GM12878 (cell line): ENCODE measurements around the gene F13B. TPM values are rescaled to one million over a fixed set of nuclear protein-coding genes. Genes with fewer than 3 reads are reported as not detected.
"Not testable (repeated sequence)": the region's sequence is repeated elsewhere in the genome, so short reads cannot be mapped to it uniquely, and the experiment has no call there.

Source experiments
- ATAC-seq: fragments of 200-7000 bp; cut with Tn5 transposase; 3 replicates; pipeline ENCODE4 v1.9.1; 2020; ENCODE audit warnings: mild to moderate bottlenecking, moderate library complexity
- BruUV-seq: library from RNA; stranded (reverse); fragments of 400-500 nt; replicated peaks from 2 replicates; lab custom pipeline; 2021; lab: Mats Ljungman, UMichigan
- CTCF ChIA-PET: fragments of 300-600 bp; sonication (Branson Sonifier 250); formaldehyde crosslinking; extraction: SDS; loops from one replicate; lab custom pipeline; 2021; ENCODE audit warnings: inconsistent platforms; lab: Yijun Ruan, JAX
- POLR2A ChIA-PET: fragments of 350-600 bp; formaldehyde crosslinking; extraction: SDS; loops from one replicate; lab custom pipeline; 2021; ENCODE audit warnings: inconsistent platforms; lab: Charles Lee
- RAD21 ChIA-PET: fragments of 300-600 bp; sonication (Branson Sonifier 250); formaldehyde crosslinking; loops from one replicate; lab custom pipeline; 2023; ENCODE audit warnings: antibody characterized with exemption; ENCODE audit not compliant: unreplicated experiment; lab: Charles Lee
- SMC1A ChIA-PET: fragments of 300-600 bp; sonication (Branson Sonifier 250); formaldehyde crosslinking; loops from one replicate; lab custom pipeline; 2023; ENCODE audit not compliant: unreplicated experiment, uncharacterized antibody; lab: Charles Lee
- DNase-seq: peaks from one replicate; pipeline ENCODE4 v3.0.0-alpha.2; 2011; ENCODE audit warnings: low read depth, low spot score
- FAIRE-seq: peaks from 3 replicates; lab custom pipeline; 2011; peaks lifted over from hg19 to GRCh38; lab: Jason Lieb, UNC
- H2AFZ ChIP-seq: 2 replicates; pipeline ENCODE4 v1.6.0; 2011; ENCODE audit warnings: low read depth, low read length, control low read depth; ENCODE audit not compliant: control insufficient read depth
- H3K27ac ChIP-seq: 2 replicates; pipeline ENCODE4 v1.5.1; 2011; ENCODE audit warnings: control low read depth; ENCODE audit not compliant: control insufficient read depth, insufficient read depth
- H3K27me3 ChIP-seq, 2 experiments: replicated peaks in 1 of 2; 2 replicates each; pipeline versions ENCODE4 v1.6.0 to v1.6.1; 2011; ENCODE audit warnings: low read length in 1 of 2; ENCODE audit not compliant: control insufficient read depth in 2 of 2, insufficient read depth in 2 of 2
- H3K36me3 ChIP-seq, 2 experiments: 2 replicates each; pipeline ENCODE4 v1.5.1; 2011; ENCODE audit warnings: low read length in 1 of 2; ENCODE audit not compliant: control insufficient read depth in 2 of 2, insufficient read depth in 2 of 2
- H3K4me1 ChIP-seq: 2 replicates; pipeline ENCODE4 v1.6.1; 2011; ENCODE audit warnings: mild to moderate bottlenecking, low read length, moderate library complexity, mixed read lengths; ENCODE audit not compliant: control insufficient read depth, insufficient read depth
- H3K4me2 ChIP-seq: 2 replicates; pipeline ENCODE4 v1.6.0; 2011; ENCODE audit warnings: control low read depth; ENCODE audit not compliant: control insufficient read depth, insufficient read depth
- H3K4me3 ChIP-seq: fragments of 200-600 bp; sonication (generic); 2 replicates; pipeline ENCODE4 v1.5.1; 2016
- H3K79me2 ChIP-seq: 2 replicates; pipeline ENCODE4 v1.6.0; 2011; ENCODE audit warnings: low read length; ENCODE audit not compliant: control insufficient read depth, insufficient read depth
- H3K9ac ChIP-seq: 2 replicates; pipeline ENCODE4 v1.8.0; 2011; ENCODE audit warnings: low read length, control low read depth, mixed read lengths; ENCODE audit not compliant: control insufficient read depth, insufficient read depth
- H3K9me3 ChIP-seq: replicated peaks from 3 replicates; pipeline ENCODE4 v1.5.1; 2011; ENCODE audit warnings: mild to moderate bottlenecking, low read length; ENCODE audit not compliant: control insufficient read depth, insufficient read depth
- H4K20me1 ChIP-seq: 2 replicates; pipeline ENCODE4 v1.6.0; 2011; ENCODE audit not compliant: control insufficient read depth, insufficient read depth
- BMI1 ChIP-seq: fragments of 450-650 bp; IDR thresholded peaks from 2 replicates; pipeline ENCODE4 v1.6.1; 2016; ENCODE audit warnings: mild to moderate bottlenecking, moderate library complexity, borderline replicate concordance
- CHD2 ChIP-seq: IDR thresholded peaks from 2 replicates; pipeline ENCODE4 v1.6.1; 2011; ENCODE audit warnings: low read depth, low read length, improper control_type of control experiment, borderline replicate concordance
- NRF1 ChIP-seq: conservative IDR thresholded peaks from 2 replicates; pipeline ENCODE4 v1.6.1; 2011; ENCODE audit warnings: mild to moderate bottlenecking, low read depth, low read length, improper control_type of control experiment
- WGBS: methylation state at CpG from one replicate; pipeline ENCODE4 v1.1.6; 2016; ENCODE audit warnings: low lambda C conversion rate; ENCODE audit not compliant: insufficient replicate concordance, insufficient coverage; ENCODE audit errors: missing lambda C conversion rate; 5-methylcytosine and 5-hydroxymethylcytosine counted together
- in situ Hi-C: fragments of 300-500 bp; cut with MboI; formaldehyde crosslinking; loops from 9 replicates; pipeline ENCODE4 v1.14.3; 2018; ENCODE audit warnings: mixed read lengths
- intact Hi-C: fragments of 100-400 bp; cut with micrococcal nuclease; formaldehyde crosslinking; loops from one replicate; pipeline ENCODE4 v1.14.2; 2022; ENCODE audit not compliant: unreplicated experiment
- polyA plus RNA-seq, 11 experiments: library from polyadenylated mRNA; depleted of rRNA in 4 of 11; unstranded in 6 of 11; stranded (reverse) in 5 of 11; fragments of >200 nt; fragmentation: Nextera tagmentation in 4 of 11; fragmentation: Illumina TruSeq in 1 of 11; extraction: Ambion mirVana in 4 of 11; extraction: Trizol in 1 of 11; gene quantifications; 1 replicate in 1 of 11; 2 replicates in 10 of 11; pipeline versions ENCODE4 v1.2.1 to v1.2.3, GENCODE V29; 2011 to 2016; ENCODE audit warnings: inconsistent platforms in 2 of 11, missing spikeins in 2 of 11, low read depth in 1 of 11
- total RNA-seq, 4 experiments: library from RNA; depleted of rRNA in 3 of 4; stranded (reverse); fragments of >200 nt in 3 of 4; fragmentation: Illumina TruSeq in 1 of 4; extraction: Trizol in 1 of 4; gene quantifications; 2 replicates each; pipeline versions ENCODE4 v1.2.1 to v1.2.3, GENCODE V29; 2013 to 2021

The F13B gene
- total and polyA plus RNA-seq, 10 of the 15 experiments (the other 5 are each of a cell fraction or from before 2014, with no cell fraction given): 0.06 TPM; not detected in 9

DNA sequence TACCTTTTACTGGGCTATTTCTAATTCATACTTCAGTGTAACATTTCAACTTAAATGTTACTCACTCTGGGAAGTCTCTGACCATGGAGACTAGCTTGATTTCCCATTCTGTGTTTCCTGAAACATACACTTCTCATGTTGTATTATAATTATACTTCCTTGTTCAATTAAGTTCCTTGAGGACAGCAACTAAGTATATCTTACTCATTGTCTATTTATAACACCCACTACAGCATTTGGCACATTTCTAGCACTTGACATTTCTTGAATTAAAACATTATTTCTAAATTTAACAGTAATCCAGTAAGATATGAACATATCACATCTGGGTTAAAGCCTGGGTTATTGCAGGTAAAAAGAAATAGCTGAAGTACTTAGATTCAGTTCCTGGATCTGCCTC, 32.4 kb upstream of the F13B start:
- Histone ChIP-seq H3K9me3 (no peaks in the 10 kb centered on the region), H3K27me3 (no peaks in the 10 kb centered on the region), H3K4me2 (no peak overlapping the region), H2AFZ (no peak overlapping the region), H4K20me1 (no peaks in the 10 kb centered on the region), H3K9ac (no peak overlapping the region), H3K4me1 (no peaks in the 10 kb centered on the region), H3K36me3 (peaks cover 1 to 9% of the 10 kb centered on the region in 2 experiments; a peak in 1 of 4 replicates), H3K79me2 (no peaks in the 10 kb centered on the region), H3K27ac (no peak overlapping the region), H3K4me3 (no peak overlapping the region)
- in situ Hi-C loops (no loop called here), intact Hi-C loops (no loop called here)
- no peak for DNase-seq
- TF ChIP-seq BMI1: no peak
- TF ChIP-seq NRF1: no peak
- TF ChIP-seq CHD2: no peak
- CTCF ChIA-PET: no interaction called here
- ATAC-seq: no peak
- RAD21 ChIA-PET: no interaction called here
- POLR2A ChIA-PET: no interaction called here
- FAIRE-seq: no peak
- SMC1A ChIA-PET: interaction anchor here (1.0 to 1.4 kb wide), 3 partner anchors 22 to 45 kb away, joined by 3 to 4 read pairs (median 3); no protein-coding TSS in a partner anchor
- no TSS peak for BruUV-seq

DNA sequence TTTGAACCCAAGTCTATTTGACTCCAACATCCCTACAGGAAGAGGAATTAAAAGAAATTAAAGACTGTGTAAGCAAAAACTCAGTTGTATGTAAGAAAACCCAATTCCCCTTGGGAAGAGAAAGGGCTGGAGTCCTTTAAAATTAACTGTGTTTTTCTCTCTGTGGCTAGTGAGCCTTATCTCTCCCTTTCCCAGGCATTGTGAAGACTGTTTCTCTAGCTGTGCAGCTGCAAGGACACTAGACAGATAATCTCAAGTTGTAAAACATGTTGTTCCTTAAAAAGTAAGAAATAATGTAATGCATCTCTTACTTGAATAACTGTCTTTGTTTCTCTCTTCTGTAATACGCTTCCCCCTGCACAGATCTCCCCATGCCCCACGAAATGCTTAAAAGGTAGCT, 29.9 kb upstream of the F13B start:
- POLR2A ChIA-PET, FAIRE-seq, ATAC-seq, SMC1A ChIA-PET, H3K9ac ChIP-seq, RAD21 ChIA-PET, H2AFZ ChIP-seq, H3K4me3 ChIP-seq, H3K79me2 ChIP-seq, H3K4me1 ChIP-seq, DNase-seq, H3K9me3 ChIP-seq, H3K27me3 ChIP-seq, intact Hi-C loops, in situ Hi-C loops, H3K27ac ChIP-seq, H3K4me2 ChIP-seq, H3K36me3 ChIP-seq, H4K20me1 ChIP-seq, BruUV-seq: not testable (repeated sequence)
- CTCF ChIA-PET: interaction anchor here (1.6 kb wide), 1 partner anchor 10 kb away, joined by 5 read pairs; no protein-coding TSS in a partner anchor
- WGBS: 100% methylated on average over 2 of the region's 2 CpGs
